HCT116 (cell line): ENCODE measurements around the gene TTC23. TPM values are rescaled to one million over a fixed set of nuclear protein-coding genes. Genes with fewer than 3 reads are reported as not detected.

Experiments
- ATAC-seq: fragments of 200-7000 bp; cut with Tn5 transposase; 2 replicates; pipeline ENCODE4 v1.9.1; 2020; ENCODE audit warnings: mild to moderate bottlenecking, moderate library complexity
- BruUV-seq: library from RNA; stranded (reverse); fragments of 400-500 nt; replicated peaks from 2 replicates; lab custom pipeline; 2021; lab: Mats Ljungman, UMichigan
- CTCF ChIA-PET: fragments of 300-600 bp; sonication (Branson Sonifier 250); formaldehyde crosslinking; loops from one replicate; lab custom pipeline; 2021; ENCODE audit warnings: antibody characterized with exemption; lab: Charles Lee
- POLR2A ChIA-PET: fragments of 300-600, 350-600 bp; sonication (Branson Sonifier 250); formaldehyde crosslinking; loops from one replicate; lab custom pipeline; 2021; ENCODE audit warnings: antibody characterized with exemption; lab: Charles Lee
- RAD21 ChIA-PET, 2 experiments: fragments of 300-600 bp; sonication (Branson Sonifier 250); formaldehyde crosslinking; loops; one replicate each; lab custom pipeline; 2023; ENCODE audit warnings: low total read pairs in 2 of 2; ENCODE audit not compliant: uncharacterized antibody in 2 of 2, unreplicated experiment in 2 of 2, low non-redundant PET in 1 of 2; lab: Charles Lee
- DNase-seq: peaks from one replicate; pipeline ENCODE4 v3.0.0-alpha.2; 2010; ENCODE audit warnings: low read depth, low spot score
- H2AFZ ChIP-seq: fragments of 200-600 bp; shearing (Covaris generic), sonication (generic); 2 replicates; pipeline ENCODE4 v1.6.1; 2017; ENCODE audit warnings: low read depth, mixed run types, mixed read lengths, antibody characterized with exemption, low read length; ENCODE audit not compliant: poor library complexity, severe bottlenecking
- H3K27ac ChIP-seq: 2 replicates; pipeline ENCODE4 v1.5.1; 2012; ENCODE audit warnings: low read depth, low read length
- H3K27me3 ChIP-seq: fragments of 200-600 bp; sonication (generic); 2 replicates; pipeline ENCODE4 v1.6.1; 2016; ENCODE audit warnings: mixed run types, low read length, mixed read lengths; ENCODE audit not compliant: insufficient read depth
- H3K36me3 ChIP-seq, 2 experiments: fragments of 200-500 bp in 1 of 2; fragments of 200-600 bp in 1 of 2; sonication (Bioruptor generic) in 1 of 2; sonication (generic) in 1 of 2; 2 replicates each; pipeline versions ENCODE4 v1.5.1 to v1.6.1; 2014 to 2016; ENCODE audit warnings: low read length in 2 of 2, inconsistent platforms in 1 of 2, mixed read lengths in 1 of 2, mixed run types in 1 of 2; ENCODE audit not compliant: insufficient read depth in 2 of 2, control insufficient read depth in 1 of 2
- H3K4me1 ChIP-seq, 2 experiments: fragments of 200-600 bp in 1 of 2; sonication (generic) in 1 of 2; 2 replicates each; pipeline versions ENCODE4 v1.5.1 to v1.6.1; 2012 to 2017; ENCODE audit warnings: low read length in 2 of 2, inconsistent platforms in 1 of 2, mild to moderate bottlenecking in 1 of 2, mixed read lengths in 1 of 2, mixed run types in 1 of 2, moderate library complexity in 1 of 2; ENCODE audit not compliant: insufficient read depth in 2 of 2, control insufficient read depth in 1 of 2
- H3K4me2 ChIP-seq: fragments of 200-600 bp; sonication (generic); 2 replicates; pipeline ENCODE4 v1.6.1; 2017; ENCODE audit warnings: mixed run types, low read length, mixed read lengths
- H3K4me3 ChIP-seq, 2 experiments: fragments of 200-600 bp in 1 of 2; sonication (generic) in 1 of 2; replicated peaks in 1 of 2; 2 replicates each; pipeline ENCODE4 v1.5.1; 2011 to 2016; ENCODE audit warnings: low read length in 2 of 2, control low read depth in 1 of 2, low read depth in 1 of 2, mild to moderate bottlenecking in 1 of 2, mixed read lengths in 1 of 2, mixed run types in 1 of 2
- H3K79me2 ChIP-seq: fragments of 200-600 bp; sonication (generic); 2 replicates; pipeline ENCODE4 v1.6.1; 2017; ENCODE audit warnings: mild to moderate bottlenecking, mixed run types, low read length, moderate library complexity, mixed read lengths; ENCODE audit not compliant: insufficient read depth
- H3K9ac ChIP-seq: fragments of 200-600 bp; sonication (generic); 2 replicates; pipeline ENCODE4 v1.6.1; 2016; ENCODE audit warnings: low read length, mixed read lengths
- H3K9me2 ChIP-seq: fragments of 200-600 bp; sonication (generic), shearing (Covaris generic); 2 replicates; pipeline ENCODE4 v1.6.1; 2017; ENCODE audit warnings: mixed run types, mild to moderate bottlenecking, moderate library complexity; ENCODE audit not compliant: insufficient read depth
- H3K9me3 ChIP-seq, 2 experiments: fragments of 200-500 bp in 1 of 2; fragments of 200-600 bp in 1 of 2; sonication (Bioruptor generic) in 1 of 2; sonication (generic) in 1 of 2; 2 replicates each; pipeline ENCODE4 v1.6.1; 2014 to 2017; ENCODE audit warnings: low read length in 2 of 2, mixed read lengths in 2 of 2, inconsistent platforms in 1 of 2, low read depth in 1 of 2, mild to moderate bottlenecking in 1 of 2, mixed run types in 1 of 2, moderate library complexity in 1 of 2; ENCODE audit not compliant: control insufficient read depth in 1 of 2, insufficient read depth in 1 of 2
- H4K20me1 ChIP-seq: fragments of 200-600 bp; sonication (generic), shearing (Covaris generic); 2 replicates; pipeline ENCODE4 v1.6.1; 2017; ENCODE audit warnings: mixed run types, mild to moderate bottlenecking, moderate library complexity; ENCODE audit not compliant: insufficient read depth
- CBX3 ChIP-seq: IDR thresholded peaks from 2 replicates; pipeline ENCODE4 v1.6.1; 2012; ENCODE audit warnings: low read depth
- CEBPB ChIP-seq: IDR thresholded peaks from 2 replicates; pipeline ENCODE4 v1.6.1; 2012; ENCODE audit warnings: low read depth
- CTCF ChIP-seq, 3 experiments: fragments of 200-600 bp in 1 of 3; sonication (generic) in 1 of 3; IDR thresholded peaks in 2 of 3; conservative IDR thresholded peaks in 1 of 3; 2 replicates each; pipeline ENCODE4 v1.5.1; 2012 to 2017; ENCODE audit warnings: low read depth in 2 of 3, low read length in 2 of 3, antibody characterized with exemption in 1 of 3, borderline replicate concordance in 1 of 3, control low read depth in 1 of 3, mild to moderate bottlenecking in 1 of 3, mixed read lengths in 1 of 3, mixed run types in 1 of 3, moderate library complexity in 1 of 3; ENCODE audit not compliant: insufficient read depth in 1 of 3
- ELF1 ChIP-seq: IDR thresholded peaks from 2 replicates; pipeline ENCODE4 v1.6.1; 2012; ENCODE audit warnings: low read depth, borderline replicate concordance
- EZH2 ChIP-seq: fragments of 200-600 bp; sonication (generic); IDR thresholded peaks from 2 replicates; pipeline ENCODE4 v1.6.1; 2017; ENCODE audit warnings: antibody characterized with exemption, mixed run types
- JUND ChIP-seq: IDR thresholded peaks from 2 replicates; pipeline ENCODE4 v1.6.1; 2012
- MAX ChIP-seq: IDR thresholded peaks from 2 replicates; pipeline ENCODE4 v1.6.1; 2012
- POLR2A ChIP-seq: IDR thresholded peaks from 2 replicates; pipeline ENCODE4 v1.7.0; 2011; ENCODE audit warnings: borderline replicate concordance; ENCODE audit not compliant: insufficient read depth, insufficient read length; ENCODE audit errors: extremely low read depth
- REST ChIP-seq: IDR thresholded peaks from 2 replicates; pipeline ENCODE4 v1.6.1; 2012; ENCODE audit warnings: low read depth
- SRF ChIP-seq: IDR thresholded peaks from 2 replicates; pipeline ENCODE4 v1.6.1; 2012; ENCODE audit warnings: low read depth
- YY1 ChIP-seq: IDR thresholded peaks from 2 replicates; pipeline ENCODE4 v1.6.1; 2011; ENCODE audit warnings: low read length, low read depth, moderate library complexity, mild to moderate bottlenecking; ENCODE audit not compliant: insufficient replicate concordance; ENCODE audit errors: extremely low read depth
- ZBTB33 ChIP-seq: IDR thresholded peaks from 2 replicates; pipeline ENCODE4 v1.6.1; 2011; ENCODE audit warnings: mild to moderate bottlenecking, low read length, moderate library complexity; ENCODE audit not compliant: insufficient replicate concordance; ENCODE audit errors: extremely low read depth
- ZFX ChIP-seq: fragments of 450-650 bp; IDR thresholded peaks from 2 replicates; pipeline ENCODE4 v1.6.1; 2017
- intact Hi-C: fragments of 100-400 bp; cut with micrococcal nuclease; formaldehyde crosslinking; loops from 2 replicates; pipeline ENCODE4 v1.10.0; 2022
- total RNA-seq: library from RNA; stranded (reverse); gene quantifications from one replicate; pipeline ENCODE4 v1.2.1, GENCODE V29; 2021; ENCODE audit not compliant: unreplicated experiment

Gene TTC23
- total RNA-seq, 1 experiment from 2014 or later, result 10.2 TPM

DNA sequence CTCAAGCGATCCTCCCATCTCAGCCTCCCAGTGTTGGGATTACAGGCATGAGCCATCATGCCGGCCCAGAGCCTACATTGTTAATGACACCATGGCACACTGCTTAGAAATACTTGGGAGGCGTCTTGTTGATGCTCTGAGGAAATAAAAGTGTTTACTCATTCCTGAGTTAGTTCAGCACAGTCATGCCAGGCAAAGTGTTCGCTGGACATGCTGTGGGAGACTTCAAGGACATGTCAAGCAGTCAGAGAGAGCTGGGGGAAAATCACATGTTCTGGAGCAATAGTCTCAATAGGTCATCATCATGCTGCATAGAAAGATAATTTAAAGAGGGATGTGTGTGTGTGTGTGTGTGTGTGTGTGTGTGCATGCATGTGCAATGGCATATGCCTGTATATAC is 37.5 kb downstream of the TTC23 start:
- H3K9ac ChIP-seq, result no peak overlapping the region
- RAD21 ChIA-PET, result interaction anchor here in 1 of 2 experiments (0.7 kb wide), 1 partner anchor 113 kb away, joined by 3 read pairs; no protein-coding TSS in a partner anchor
- TF ChIP-seq SRF (no peak), ZBTB33 (no peak), POLR2A (no peak), ZFX (no peak), REST (no peak), CTCF (IDR thresholded peaks at IDR 0.05 in 2 of 3, conservative IDR thresholded peaks at IDR 0.05 in 1 of 3; ENCODE audit: borderline replicate concordance in 1 of 3, insufficient read depth in 1 of 3, low read depth in 2 of 3, low read length in 2 of 3) (no peak), CEBPB (no peak), EZH2 (no peak), YY1 (no peak), CBX3 (no peak), MAX (no peak), JUND (no peak), ELF1 (no peak)
- CTCF ChIA-PET, result interaction anchor here (1.4 kb wide), 1 partner anchor 118 kb away, joined by 3 read pairs; no protein-coding TSS in a partner anchor
- BruUV-seq, result no TSS peak
- H3K4me3 ChIP-seq, result no peak overlapping the region
- intact Hi-C loops, result loop anchor here (2.0 to 10.0 kb wide), 3 partner anchors 90 to 769 kb away; no protein-coding TSS in a partner anchor
- H3K9me2 ChIP-seq, result no peaks in the 10 kb centered on the region
- no peaks in the 10 kb centered on the region for H3K36me3 ChIP-seq
- no peak overlapping the region for H3K4me2 ChIP-seq
- no peaks in the 10 kb centered on the region for H4K20me1 ChIP-seq
- POLR2A ChIA-PET, result no interaction called here
- DNase-seq (no peak), ATAC-seq (no peak)
- H3K79me2 ChIP-seq, result no peaks in the 10 kb centered on the region
- no peak overlapping the region for H3K27ac ChIP-seq
- H3K9me3 ChIP-seq, result no peaks in the 10 kb centered on the region
- H3K4me1 ChIP-seq, result no peaks in the 10 kb centered on the region
- H2AFZ ChIP-seq, result no peak overlapping the region
- no peaks in the 10 kb centered on the region for H3K27me3 ChIP-seq
